ENCODE data around the gene ZBTB42. TPM values are rescaled to one million over a fixed set of nuclear protein-coding genes. Genes with fewer than 3 reads are reported as not detected.
A peak's percentile ranks its signal among the peaks of the same experiment; 100 is the strongest.

Gene ZBTB42
- total RNA-seq, 1 experiment from 2014 or later: 16.5 TPM

GRCh38 chr14:104826189-104826860, 25.4 kb downstream of the ZBTB42 start:
- DNase-seq (ENCODE audit: low read depth, low spot score): no peak
- TF ChIP-seq TCF7L2 (IDR thresholded peaks at IDR 0.05; ENCODE audit: low read depth, low read length) (no peak), REST (IDR thresholded peaks at IDR 0.05; ENCODE audit: insufficient read depth in 1 of 2, low read depth in 2 of 2, low read length in 1 of 2) (peak in 1 of 2 experiments; percentile 31; a peak in 1 of 4 replicates), POLR2AphosphoS5 (IDR thresholded peaks at IDR 0.05; ENCODE audit: low read depth, low read length) (peak; percentile 55; the same call in 1 of the 2 replicates), SIN3A (IDR thresholded peaks at IDR 0.05; ENCODE audit: borderline replicate concordance, insufficient read depth, low read depth, low read length) (peak; percentile 43; the same call in 1 of the 2 replicates)
- TF ChIP-seq, protein P1, sequence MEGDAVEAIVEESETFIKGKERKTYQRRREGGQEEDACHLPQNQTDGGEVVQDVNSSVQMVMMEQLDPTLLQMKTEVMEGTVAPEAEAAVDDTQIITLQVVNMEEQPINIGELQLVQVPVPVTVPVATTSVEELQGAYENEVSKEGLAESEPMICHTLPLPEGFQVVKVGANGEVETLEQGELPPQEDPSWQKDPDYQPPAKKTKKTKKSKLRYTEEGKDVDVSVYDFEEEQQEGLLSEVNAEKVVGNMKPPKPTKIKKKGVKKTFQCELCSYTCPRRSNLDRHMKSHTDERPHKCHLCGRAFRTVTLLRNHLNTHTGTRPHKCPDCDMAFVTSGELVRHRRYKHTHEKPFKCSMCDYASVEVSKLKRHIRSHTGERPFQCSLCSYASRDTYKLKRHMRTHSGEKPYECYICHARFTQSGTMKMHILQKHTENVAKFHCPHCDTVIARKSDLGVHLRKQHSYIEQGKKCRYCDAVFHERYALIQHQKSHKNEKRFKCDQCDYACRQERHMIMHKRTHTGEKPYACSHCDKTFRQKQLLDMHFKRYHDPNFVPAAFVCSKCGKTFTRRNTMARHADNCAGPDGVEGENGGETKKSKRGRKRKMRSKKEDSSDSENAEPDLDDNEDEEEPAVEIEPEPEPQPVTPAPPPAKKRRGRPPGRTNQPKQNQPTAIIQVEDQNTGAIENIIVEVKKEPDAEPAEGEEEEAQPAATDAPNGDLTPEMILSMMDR (IDR thresholded peaks at IDR 0.05): peak; percentile 92
- Histone ChIP-seq H3K27ac (ENCODE audit: low read length) (peak overlapping the region; percentile 70), H3K9me3 (ENCODE audit: control insufficient read depth, insufficient read depth, low read depth, low read length) (no peaks in the 10 kb centered on the region), H3K36me3 (ENCODE audit: control insufficient read depth, insufficient read depth, low read length) (no peaks in the 10 kb centered on the region), H3K4me1 (ENCODE audit: control insufficient read depth, insufficient read depth, low read length) (0 out of 2 replicates have a peak, but pooled peaks cover 3% of the 10 kb centered on the region), H3K4me3 (ENCODE audit: low read depth in 2 of 2, low read length in 2 of 2) (peak overlapping the region; percentile 51 to 60), H3K27me3 (ENCODE audit: control insufficient read depth, insufficient read depth, low read length) (no peaks in the 10 kb centered on the region)
- ChIA-PET POLR2A (interaction anchor here (0.6 kb wide), 1 partner anchor 246 kb away, joined by 5 read pairs; no protein-coding TSS in a partner anchor), CTCF (interaction anchor here (0.5 to 1.8 kb wide), 11 partner anchors 8 to 1836 kb away, joined by 3 to 10 read pairs (median 4); partner anchors contain the start of gene ZBTB42)
- ATAC-seq: peak; percentile 89
- intact Hi-C loops (cut with micrococcal nuclease; ENCODE audit: unreplicated experiment): loop anchor here (5.0 kb wide), 1 partner anchor 59 kb away; no protein-coding TSS in a partner anchor
- in situ Hi-C loops (cut with HindIII; ENCODE audit: low pct_unique_long_range_greater_than_20kb, low sequenced_read_pairs): no loop called here
- no TSS peak for BruUV-seq (replicated peaks)

- Histone ChIP-seq H3K4me1 (ENCODE audit: control insufficient read depth, insufficient read depth, low read length) (0 out of 2 replicates have a peak, but pooled peaks cover 3% of the 10 kb centered on the region), H3K27me3 (ENCODE audit: control insufficient read depth, insufficient read depth, low read length) (no peaks in the 10 kb centered on the region), H3K4me3 (ENCODE audit: low read depth in 2 of 2, low read length in 2 of 2) (peak overlapping the region; percentile 36 to 49), H3K36me3 (ENCODE audit: control insufficient read depth, insufficient read depth, low read length) (no peaks in the 10 kb centered on the region), H3K9me3 (ENCODE audit: control insufficient read depth, insufficient read depth, low read depth, low read length) (no peaks in the 10 kb centered on the region), H3K27ac (ENCODE audit: low read length) (no peak overlapping the region)
- ATAC-seq (peak; percentile 4; the same call in 1 of the 2 replicates), DNase-seq (ENCODE audit: low read depth, low spot score) (no peak)
- TF ChIP-seq, protein P1 (IDR thresholded peaks at IDR 0.05): no peak
- TF ChIP-seq POLR2AphosphoS5 (IDR thresholded peaks at IDR 0.05; ENCODE audit: low read depth, low read length) (no peak), REST (IDR thresholded peaks at IDR 0.05; ENCODE audit: insufficient read depth in 1 of 2, low read depth in 2 of 2, low read length in 1 of 2) (no peak), SIN3A (IDR thresholded peaks at IDR 0.05; ENCODE audit: borderline replicate concordance, insufficient read depth, low read depth, low read length) (no peak), TCF7L2 (IDR thresholded peaks at IDR 0.05; ENCODE audit: low read depth, low read length) (no peak)
- CTCF ChIA-PET: interaction anchor here (0.7 to 1.8 kb wide), 6 partner anchors 32 to 1835 kb away, joined by 3 to 10 read pairs (median 4); no protein-coding TSS in a partner anchor
- no TSS peak for BruUV-seq (replicated peaks)
- POLR2A ChIA-PET: interaction anchor here (0.6 kb wide), 1 partner anchor 246 kb away, joined by 5 read pairs; no protein-coding TSS in a partner anchor
- in situ Hi-C loops (cut with HindIII; ENCODE audit: low pct_unique_long_range_greater_than_20kb, low sequenced_read_pairs): no loop called here
- intact Hi-C loops (cut with micrococcal nuclease; ENCODE audit: unreplicated experiment): loop anchor here (5.0 kb wide), 1 partner anchor 60 kb away; no protein-coding TSS in a partner anchor
These were observed 25.9 kb downstream of the ZBTB42 start for GRCh38 chr14:104826861-104827176.
